ENCODE results near the gene RTP3.

Gene RTP3

DNA sequence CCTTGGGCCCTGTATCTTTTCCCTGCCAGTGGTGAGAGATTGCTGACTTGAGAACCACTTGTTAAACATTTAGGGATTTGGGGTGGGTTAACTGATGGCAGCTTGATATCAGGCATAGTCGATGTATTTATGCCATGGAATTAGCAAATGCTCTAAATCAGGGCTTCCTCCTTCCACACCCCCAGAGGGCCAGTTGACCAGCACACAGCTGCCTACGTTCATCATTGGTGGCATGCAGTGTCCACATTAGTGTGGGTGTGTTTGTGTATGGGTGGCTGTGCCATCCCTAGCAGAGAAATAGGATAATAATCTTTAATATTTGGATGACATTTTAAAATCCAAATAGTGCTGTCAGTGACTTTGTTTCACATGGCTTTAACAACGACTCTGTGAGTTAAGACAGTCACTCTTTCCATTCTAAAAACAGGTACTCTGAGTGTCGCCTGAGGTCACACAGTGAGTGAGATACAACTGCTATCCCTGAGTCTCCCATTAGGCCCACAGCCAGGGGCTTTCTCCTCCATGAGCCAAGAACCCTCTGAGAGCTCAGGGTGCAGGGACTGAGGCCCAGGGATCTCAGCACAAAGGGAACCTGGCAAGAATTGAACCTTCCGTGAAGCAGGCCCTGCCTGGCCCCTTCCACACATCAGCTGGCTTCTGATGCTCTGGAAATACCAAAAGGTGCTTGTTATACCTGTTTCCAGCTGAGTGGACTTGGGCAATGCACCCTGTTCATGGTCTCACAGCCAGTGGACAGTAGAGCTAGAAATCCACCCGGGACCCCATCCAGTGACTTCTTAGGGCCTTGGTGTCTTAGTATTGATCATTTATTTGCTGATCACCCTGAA, 28.8 kb upstream of the RTP3 start:
- no peak for DNase-seq (ENCODE audit: low read depth)
- TF ChIP-seq CTCF (conservative IDR thresholded peaks at IDR 0.05; ENCODE audit: low read depth, low read length): no peak
- H3K4me3 ChIP-seq (ENCODE audit: low read depth, low read length): no peak overlapping the region

DNA sequence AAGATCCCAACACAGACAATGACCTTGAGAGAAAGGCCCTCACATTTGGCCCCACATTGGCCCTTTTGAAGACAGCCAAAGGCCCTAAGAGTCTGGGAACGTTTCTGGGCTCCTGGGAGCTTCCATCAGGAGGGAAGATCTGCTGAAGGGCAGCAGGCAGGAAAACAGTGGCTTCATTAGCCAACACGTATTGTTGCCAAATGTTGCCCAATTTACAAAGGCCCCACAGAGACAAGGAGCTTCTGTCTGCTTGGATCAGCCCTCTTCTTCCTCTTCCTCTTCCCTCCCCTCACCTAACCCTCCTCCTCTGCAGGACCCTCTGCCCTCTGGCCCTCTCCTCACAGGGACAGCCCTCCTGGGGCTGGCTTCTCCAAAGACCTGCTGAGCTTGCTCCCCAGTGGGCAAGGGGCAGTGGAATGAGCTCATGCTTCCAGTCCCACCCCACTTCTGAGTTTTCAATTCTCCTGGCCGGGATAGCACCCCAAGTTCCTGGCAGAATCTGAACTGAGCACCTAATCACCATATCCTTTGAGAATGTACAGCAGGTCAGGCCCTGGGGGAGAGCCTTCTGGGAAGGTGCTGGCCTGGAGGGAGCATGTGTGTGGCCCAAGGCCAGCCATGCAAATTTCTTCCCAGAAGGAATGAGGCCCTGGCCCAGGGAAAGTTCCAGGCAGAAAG, 28.0 kb upstream of the RTP3 start:
- H3K4me3 ChIP-seq (ENCODE audit: low read depth, low read length): no peak overlapping the region
- DNase-seq (ENCODE audit: low read depth): no peak
- no peak for TF ChIP-seq CTCF (conservative IDR thresholded peaks at IDR 0.05; ENCODE audit: low read depth, low read length)

GRCh38 chr3:46470831-46471230, 26.9 kb upstream of the RTP3 start:
- no peak overlapping the region for H3K4me3 ChIP-seq (ENCODE audit: low read depth, low read length)
- DNase-seq (ENCODE audit: low read depth): no peak
- no peak for TF ChIP-seq CTCF (conservative IDR thresholded peaks at IDR 0.05; ENCODE audit: low read depth, low read length)

DNA sequence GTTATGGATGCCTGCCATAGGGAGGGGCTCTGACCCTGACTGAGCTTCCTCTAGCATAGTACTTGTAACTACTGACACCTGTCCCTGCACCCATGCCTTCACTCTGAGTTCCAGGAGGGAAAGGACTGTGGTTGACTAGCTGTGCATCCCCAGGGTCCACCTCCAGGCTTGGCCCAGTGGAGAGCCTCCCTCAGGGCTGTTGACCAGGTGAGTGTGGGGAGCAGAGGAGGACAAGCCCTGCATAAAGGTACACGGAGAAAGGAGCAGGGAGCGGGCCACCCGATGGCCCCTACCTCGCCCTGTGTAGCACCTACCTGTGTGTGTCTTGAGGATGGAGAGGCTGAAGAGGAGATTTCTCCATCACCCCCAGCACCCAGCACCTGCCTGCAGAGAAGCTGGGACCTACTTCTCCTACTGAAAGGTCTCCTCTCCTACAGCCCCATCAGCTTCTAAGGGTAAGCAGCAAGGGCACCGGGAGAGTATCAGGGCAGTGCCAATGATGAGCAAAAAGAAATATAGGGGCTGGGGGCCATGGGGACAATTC, 26.3 kb upstream of the RTP3 start:
- H3K4me3 ChIP-seq (ENCODE audit: low read depth, low read length): no peak overlapping the region
- DNase-seq (ENCODE audit: low read depth): no peak
- no peak for TF ChIP-seq CTCF (conservative IDR thresholded peaks at IDR 0.05; ENCODE audit: low read depth, low read length)

GRCh38 chr3:46472736-46473135, 25.0 kb upstream of the RTP3 start:
- H3K4me3 ChIP-seq (ENCODE audit: low read depth, low read length): no peak overlapping the region
- TF ChIP-seq CTCF (conservative IDR thresholded peaks at IDR 0.05; ENCODE audit: low read depth, low read length): no peak
- no peak for DNase-seq (ENCODE audit: low read depth)

DNA sequence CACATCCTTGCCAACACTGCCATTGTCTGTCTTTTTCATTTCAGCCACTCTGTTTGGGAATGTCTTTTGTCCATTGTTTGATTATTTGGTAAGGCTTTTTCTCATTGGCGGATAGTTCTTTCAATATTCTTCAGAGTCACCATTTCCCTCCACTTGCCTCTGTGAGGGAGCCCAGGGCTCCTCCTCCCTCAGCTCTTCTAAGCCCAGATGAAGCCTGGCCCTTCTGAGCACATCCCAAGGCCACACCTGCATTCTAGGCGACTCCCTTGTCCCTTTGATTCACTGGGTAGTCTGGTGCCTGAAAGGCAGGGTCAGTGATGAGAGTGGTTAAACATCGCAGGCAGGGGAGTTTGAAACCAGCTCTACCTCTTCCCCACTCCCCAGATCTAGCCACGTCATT, 20.6 kb upstream of the RTP3 start:
- DNase-seq (ENCODE audit: low read depth): no peak
- H3K4me3 ChIP-seq (ENCODE audit: low read depth, low read length): no peak overlapping the region
- TF ChIP-seq CTCF (conservative IDR thresholded peaks at IDR 0.05; ENCODE audit: low read depth, low read length): no peak
